GM23338 (cell line): ENCODE results near the gene DPH2. TPM values are rescaled to one million over a fixed set of nuclear protein-coding genes. Genes with fewer than 3 reads are reported as not detected.

Experiments used
- ATAC-seq: fragments of 200-7000 bp; cut with Tn5 transposase; 3 replicates; pipeline ENCODE4 v1.9.1; 2020
- DNase-seq: peaks from one replicate; pipeline ENCODE4 v3.0.0-alpha.2; 2015; ENCODE audit warnings: low spot score
- H2AFZ ChIP-seq: fragments of 200-600 bp; sonication (generic); 2 replicates; pipeline ENCODE4 v1.8.0; 2016; ENCODE audit warnings: antibody characterized with exemption, mild to moderate bottlenecking, moderate library complexity
- H3F3A ChIP-seq: fragments of 200-600 bp; sonication (generic); replicated peaks from 2 replicates; pipeline ENCODE4 v1.8.0; 2017; ENCODE audit warnings: antibody characterized with exemption, mixed run types, low read depth
- H3K27ac ChIP-seq: fragments of 200-600 bp; sonication (generic); 2 replicates; pipeline ENCODE4 v1.6.1; 2016; ENCODE audit warnings: low read depth
- H3K27me3 ChIP-seq: fragments of 200-600 bp; sonication (generic); 2 replicates; pipeline ENCODE4 v1.8.0; 2016; ENCODE audit warnings: mild to moderate bottlenecking, mixed run types, moderate library complexity; ENCODE audit not compliant: insufficient read depth
- H3K36me3 ChIP-seq: fragments of 200-600 bp; sonication (generic); 2 replicates; pipeline ENCODE4 v1.8.0; 2016; ENCODE audit warnings: mild to moderate bottlenecking; ENCODE audit not compliant: insufficient read depth
- H3K4me1 ChIP-seq: fragments of 200-600 bp; sonication (generic); 2 replicates; pipeline ENCODE4 v1.8.0; 2016; ENCODE audit warnings: mild to moderate bottlenecking, moderate library complexity; ENCODE audit not compliant: insufficient read depth
- H3K4me2 ChIP-seq: fragments of 200-600 bp; sonication (generic); 2 replicates; pipeline ENCODE4 v1.7.1; 2017; ENCODE audit warnings: mixed run types
- H3K4me3 ChIP-seq: fragments of 200-600 bp; sonication (generic); 2 replicates; pipeline ENCODE4 v1.6.1; 2016; ENCODE audit warnings: mixed run types
- H3K79me2 ChIP-seq: fragments of 200-600 bp; sonication (generic); replicated peaks from 2 replicates; pipeline ENCODE4 v1.8.0; 2017; ENCODE audit warnings: mild to moderate bottlenecking; ENCODE audit not compliant: insufficient read depth
- H3K9me2 ChIP-seq: fragments of 200-600 bp; sonication (generic); 2 replicates; pipeline ENCODE4 v1.8.0; 2017; ENCODE audit not compliant: insufficient read depth
- H4K20me1 ChIP-seq: fragments of 200-600 bp; sonication (generic); replicated peaks from 2 replicates; pipeline ENCODE4 v1.8.0; 2017; ENCODE audit warnings: mild to moderate bottlenecking; ENCODE audit not compliant: insufficient read depth
- H3K27ac Mint-ChIP-seq: 2 replicates; pipeline ENCODE4 v1.8.0; 2020; ENCODE audit warnings: inconsistent platforms, mild to moderate bottlenecking, moderate library complexity, mixed read lengths
- H3K27me3 Mint-ChIP-seq: 3 replicates; pipeline ENCODE4 v1.8.0; 2022; ENCODE audit warnings: low read depth, mild to moderate bottlenecking, moderate library complexity, mixed read lengths, inconsistent platforms; ENCODE audit not compliant: insufficient read depth, poor library complexity
- H3K36me3 Mint-ChIP-seq: 3 replicates; pipeline ENCODE4 v1.8.0; 2021; ENCODE audit warnings: low read depth, mild to moderate bottlenecking, inconsistent platforms, moderate library complexity, mixed read lengths
- H3K4me1 Mint-ChIP-seq: 3 replicates; pipeline ENCODE4 v1.8.0; 2020; ENCODE audit warnings: mild to moderate bottlenecking, inconsistent platforms, mixed read lengths
- H3K4me3 Mint-ChIP-seq: 3 replicates; pipeline ENCODE4 v1.8.0; 2021; ENCODE audit warnings: moderate library complexity, mild to moderate bottlenecking, inconsistent platforms, mixed read lengths
- H3K9me3 Mint-ChIP-seq: 3 replicates; pipeline ENCODE4 v1.8.0; 2020; ENCODE audit warnings: moderate library complexity, mild to moderate bottlenecking, inconsistent platforms, mixed read lengths
- CREB1 ChIP-seq: fragments of 250-450 bp; sonication (Bioruptor Pico); IDR thresholded peaks from 2 replicates; pipeline ENCODE4 v1.5.0; 2020; ENCODE audit warnings: low read depth, mild to moderate bottlenecking, moderate library complexity
- CTCF ChIP-seq, 2 experiments: fragments of 200-600 bp in 1 of 2; sonication (generic) in 1 of 2; conservative IDR thresholded peaks; 2 replicates each; pipeline versions ENCODE4 v1.5.1 to v1.6.1; 2016 to 2017; ENCODE audit warnings: antibody characterized with exemption in 2 of 2, low read depth in 2 of 2, mild to moderate bottlenecking in 2 of 2, moderate library complexity in 1 of 2
- EZH2 ChIP-seq: fragments of 200-600 bp; sonication (generic); IDR thresholded peaks from one replicate; pipeline ENCODE4 v1.8.0; 2017; ENCODE audit warnings: antibody characterized with exemption, mild to moderate bottlenecking, low read depth; ENCODE audit not compliant: unreplicated experiment
- EZH2phosphoT487 ChIP-seq: fragments of 200-600 bp; sonication (generic); IDR thresholded peaks from one replicate; pipeline ENCODE4 v1.8.1; 2018; ENCODE audit warnings: antibody characterized with exemption; ENCODE audit not compliant: unreplicated experiment
- JUNB ChIP-seq: IDR thresholded peaks from one replicate; pipeline ENCODE4 v1.6.1; 2016; ENCODE audit warnings: antibody characterized with exemption; ENCODE audit not compliant: unreplicated experiment
- REST ChIP-seq: IDR thresholded peaks from one replicate; pipeline ENCODE4 v1.6.1; 2018; ENCODE audit warnings: antibody characterized with exemption; ENCODE audit not compliant: unreplicated experiment
- STAT1 ChIP-seq: IDR thresholded peaks from one replicate; pipeline ENCODE4 v1.6.1; 2016; ENCODE audit warnings: antibody characterized with exemption; ENCODE audit not compliant: unreplicated experiment
- polyA plus RNA-seq: library from polyadenylated mRNA; unstranded; fragments of >200 nt; fragmentation: Nextera tagmentation; extraction: Ambion mirVana; gene quantifications from 2 replicates; pipeline ENCODE4 v1.2.1, GENCODE V29; 2016
- total RNA-seq: library from RNA; depleted of rRNA; stranded (reverse); fragments of >200 nt; shearing (Covaris generic); gene quantifications from 2 replicates; pipeline ENCODE4 v1.2.3, GENCODE V29; 2014

Gene DPH2
- total and polyA plus RNA-seq, 2 experiments from 2014 or later: 32.1 to 90.3 TPM

- Histone ChIP-seq H3F3A (0 out of 2 replicates have a peak, but pooled peaks cover 7% of the 10 kb centered on the region), H3K4me3 (peak overlapping the region; percentile 88; the same call in 1 of the 2 replicates), H2AFZ (no peak overlapping the region), H3K27ac (no peak overlapping the region), H3K4me2 (peak overlapping the region; percentile 97), H3K79me2 (no peaks in the 10 kb centered on the region; the same call in 1 of the 2 replicates), H3K4me1 (peaks cover 9% of the 10 kb centered on the region), H3K36me3 (no peaks in the 10 kb centered on the region), H3K27me3 (no peaks in the 10 kb centered on the region), H4K20me1 (no peaks in the 10 kb centered on the region; the same call in 1 of the 2 replicates), H3K9me2 (no peaks in the 10 kb centered on the region)
- TF ChIP-seq EZH2: no peak
- Mint-ChIP-seq H3K27me3 (peaks cover 7% of the 10 kb centered on the region), H3K27ac (no peak overlapping the region; the same call in 1 of the 2 replicates), H3K4me1 (peaks cover 26% of the 10 kb centered on the region), H3K36me3 (no peaks in the 10 kb centered on the region; the same call in 2 of the 3 replicates), H3K9me3 (no peaks in the 10 kb centered on the region), H3K4me3 (peak overlapping the region; percentile 88)
- DNase-seq (no peak), ATAC-seq (no peak)
Observed at GRCh38 chr1:43947874-43948437, 21.9 kb upstream of the DPH2 start.

- peaks cover 7% of the 10 kb centered on the region for H3K27me3 Mint-ChIP-seq
- no peak overlapping the region for H3K27ac ChIP-seq
- ATAC-seq (no peak), DNase-seq (no peak)
- H3K4me3 ChIP-seq: no peak overlapping the region
- H3K4me3 Mint-ChIP-seq: no peak overlapping the region
- H3K4me2 ChIP-seq: no peak overlapping the region
- peaks cover 4% of the 10 kb centered on the region; the same call in 1 of the 2 replicates for H3K79me2 ChIP-seq
- H3K27ac Mint-ChIP-seq: no peak overlapping the region
- no peak overlapping the region for H2AFZ ChIP-seq
- H3K9me2 ChIP-seq: no peaks in the 10 kb centered on the region
- H3K9me3 Mint-ChIP-seq: no peaks in the 10 kb centered on the region
- H3K4me1 Mint-ChIP-seq: peaks cover 28% of the 10 kb centered on the region
- no peaks in the 10 kb centered on the region; the same call in 1 of the 2 replicates for H4K20me1 ChIP-seq
- H3K36me3 Mint-ChIP-seq: no peaks in the 10 kb centered on the region; the same call in 2 of the 3 replicates
- 0 out of 2 replicates have a peak, but pooled peaks cover 5% of the 10 kb centered on the region for H3F3A ChIP-seq
- TF ChIP-seq JUNB (no peak), EZH2phosphoT487 (no peak), CTCF (conservative IDR thresholded peaks at IDR 0.05; ENCODE audit: low read depth in 2 of 2) (no peak), REST (no peak), STAT1 (no peak), CREB1 (no peak)
- H3K27me3 ChIP-seq: no peaks in the 10 kb centered on the region
- H3K4me1 ChIP-seq: peaks cover 9% of the 10 kb centered on the region
- H3K36me3 ChIP-seq: no peaks in the 10 kb centered on the region
Observed at GRCh38 chr1:43949678-43950077, 20.1 kb upstream of the DPH2 start.
